ENCODE data around the gene SSBP4.

GRCh38 chr19:18420930-18421329, 1.7 kb downstream of the SSBP4 start:
- no peak for TF ChIP-seq CTCF (IDR thresholded peaks at IDR 0.05)
- no peak for TF ChIP-seq POLR2A (IDR thresholded peaks at IDR 0.05)

Data from testis (tissue), 2 donors.